ENCODE data around the gene PUM2.

GRCh38 chr2:20200697-20201555 is 149.7 kb downstream of the PUM2 start:
- TF ChIP-seq CTCF (optimal IDR thresholded peaks at IDR 0.05 in 1 of 3, IDR thresholded peaks at IDR 0.05 in 1 of 3, conservative IDR thresholded peaks at IDR 0.05 in 1 of 3; ENCODE audit: extremely low read depth in 1 of 3, insufficient read depth in 2 of 3, low read length in 3 of 3) (no peak), EZH2 (IDR thresholded peaks at IDR 0.05; ENCODE audit: low read length) (no peak)
